Daoy (cell line): ENCODE results near the gene ADH1A. TPM values are rescaled to one million over a fixed set of nuclear protein-coding genes. Genes with fewer than 3 reads are reported as not detected.
"Not testable (repeated sequence)": the region's sequence is repeated elsewhere in the genome, so short reads cannot be mapped to it uniquely, and the experiment has no call there.

Experiments used
- DNase-seq: peaks from one replicate; pipeline ENCODE4 v3.0.0-alpha.2; 2015; ENCODE audit warnings: low read depth
- total RNA-seq: library from RNA; depleted of rRNA; stranded (reverse); fragments of >200 nt; shearing (Covaris generic); gene quantifications from 2 replicates; pipeline ENCODE4 v1.2.3, GENCODE V29; 2014; rRNA removed

Gene ADH1A
- total RNA-seq, result not detected in 2 replicates

- no peak for DNase-seq
Observed at GRCh38 chr4:99290848-99291786, at the start of gene ADH1A. TSS of gene ADH1A (minus strand) at chr4:99290985. CDS start at chr4:99290914, 71 bp downstream.

DNA sequence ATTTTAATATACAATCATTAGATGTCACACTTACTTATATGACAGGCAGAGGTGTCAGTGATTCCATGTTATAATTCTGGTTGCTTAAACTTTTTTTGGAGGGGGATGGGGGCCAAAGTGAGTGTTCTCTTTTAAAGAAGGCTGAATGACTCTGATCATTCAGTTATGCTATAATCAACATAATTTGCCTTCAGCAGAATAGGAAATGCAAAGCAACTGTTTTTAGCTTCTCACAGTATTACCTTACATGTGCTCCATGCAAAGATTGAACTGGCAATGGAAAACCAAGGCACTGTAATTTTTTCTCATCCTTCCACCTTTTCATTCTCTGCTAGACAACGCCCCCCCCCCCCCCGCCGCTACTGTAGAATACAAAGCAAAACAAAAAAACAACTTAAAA lies 48.4 kb upstream of the ADH1A start:
- DNase-seq, result no peak

- no peak for DNase-seq
Observed at GRCh38 chr4:99336553-99336952, 45.8 kb upstream of the ADH1A start.

- no peak for DNase-seq
Observed at GRCh38 chr4:99334880-99335279, 44.1 kb upstream of the ADH1A start.

DNA sequence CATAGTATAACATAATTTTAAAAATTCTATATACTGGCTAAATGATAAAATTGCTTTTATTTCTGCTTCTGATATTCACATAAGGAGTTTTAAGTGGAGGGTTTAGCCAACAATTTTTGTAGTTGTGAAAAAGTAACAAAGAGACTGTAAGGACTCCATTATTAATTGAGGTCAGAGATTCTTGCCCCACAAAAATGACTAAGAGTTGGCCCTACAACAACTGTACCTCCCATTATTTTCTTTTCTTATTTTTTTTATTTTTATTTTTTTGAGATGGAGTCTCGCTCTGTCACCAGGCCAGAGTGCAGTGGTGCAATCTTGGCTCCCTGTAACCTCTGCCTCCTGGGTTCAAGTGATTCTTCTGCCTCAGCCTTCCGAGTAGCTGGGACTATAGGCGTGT lies 39.9 kb upstream of the ADH1A start:
- DNase-seq, result no peak

GRCh38 chr4:99329876-99330275 lies 39.1 kb upstream of the ADH1A start:
- no peak for DNase-seq

- DNase-seq, result no peak
Observed at GRCh38 chr4:99324979-99325378, 34.2 kb upstream of the ADH1A start.

DNA sequence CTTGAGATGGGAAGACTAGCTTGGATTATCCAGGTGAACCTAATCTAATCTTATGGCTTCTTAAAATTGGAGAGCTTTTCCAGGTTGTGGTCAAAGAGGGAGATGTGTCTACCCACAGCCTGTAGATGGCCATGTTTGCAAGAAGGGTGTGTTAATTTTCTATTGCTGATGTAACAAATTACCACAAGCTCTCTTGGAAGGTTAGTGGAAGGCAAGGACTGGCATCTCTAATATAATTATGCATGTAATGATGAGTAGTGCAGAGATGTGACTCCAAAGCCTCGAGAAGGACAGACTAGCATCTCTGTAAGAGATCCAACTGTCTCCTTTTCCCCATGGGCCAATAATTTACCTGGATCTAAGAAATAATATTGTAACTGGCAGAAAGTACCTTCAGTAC lies 33.6 kb upstream of the ADH1A start:
- no peak for DNase-seq

DNA sequence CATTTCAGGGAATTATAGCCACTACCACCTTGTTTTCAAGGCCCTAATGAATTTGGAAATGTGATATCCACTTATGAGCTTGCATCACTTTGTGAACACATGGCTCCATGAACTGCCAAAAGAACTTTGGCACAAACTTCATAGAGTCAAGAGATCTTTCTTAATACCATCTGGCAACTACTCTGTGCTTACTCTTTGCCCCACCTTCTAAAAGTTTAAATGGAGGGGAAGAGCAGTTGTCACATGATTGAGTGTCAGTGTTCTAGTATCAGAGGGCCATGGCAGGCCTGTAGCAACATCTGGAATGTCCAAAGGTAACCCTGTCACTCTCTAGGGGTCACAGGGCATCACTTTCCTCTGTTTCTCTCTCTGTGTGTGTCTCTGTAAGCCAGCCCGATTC lies 33.0 kb upstream of the ADH1A start:
- DNase-seq, result no peak

DNA sequence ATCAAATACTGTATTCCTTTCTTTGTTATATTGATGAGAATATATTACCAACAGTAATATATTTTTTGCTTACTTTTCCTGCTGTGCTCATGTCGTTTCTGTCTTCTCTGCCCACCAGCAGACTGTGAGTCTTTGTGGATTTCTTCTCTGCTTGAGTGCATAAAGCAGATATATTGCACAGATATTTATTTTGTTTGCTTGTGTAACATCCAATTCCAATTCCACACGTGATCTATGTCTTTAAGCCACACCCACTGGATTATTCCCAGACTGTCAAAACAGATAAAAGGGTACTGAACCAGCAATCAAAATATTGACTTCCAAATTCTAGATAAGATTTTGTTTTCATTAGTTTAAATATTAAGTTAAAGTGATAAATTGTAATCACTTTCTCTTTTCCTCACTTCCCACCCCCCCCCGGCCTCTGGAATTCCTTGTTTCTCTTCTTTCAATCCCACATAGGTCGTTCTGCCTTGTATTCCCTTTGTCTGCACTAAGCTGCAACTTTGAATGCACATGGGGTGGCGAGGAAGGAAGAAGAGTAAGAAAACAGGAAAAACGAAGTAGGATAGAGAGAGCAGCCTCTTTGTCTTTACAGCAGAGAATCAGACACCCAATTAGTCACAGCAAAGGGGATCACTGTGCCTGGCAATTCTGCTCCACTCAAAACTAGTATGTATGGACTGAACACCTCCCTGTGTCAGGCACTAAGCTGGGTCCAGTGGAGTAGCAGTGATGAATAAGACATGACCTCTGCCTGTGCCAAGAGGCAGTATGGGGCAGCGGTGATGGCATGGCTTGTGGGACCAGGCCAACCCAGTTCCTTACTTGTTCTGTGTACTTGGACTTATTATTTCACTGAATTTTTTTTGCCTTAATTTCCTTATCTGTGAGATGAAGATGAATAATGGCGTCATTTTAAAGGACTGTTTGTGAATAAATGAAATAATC lies 30.7 kb upstream of the ADH1A start, which contains the start of gene ADH1B:
Gene ADH1B (minus strand): TSS at position 161 of the 951 bp plus-strand sequence. CDS start 70 bp downstream, at position 91.
- DNase-seq, result no peak

DNA sequence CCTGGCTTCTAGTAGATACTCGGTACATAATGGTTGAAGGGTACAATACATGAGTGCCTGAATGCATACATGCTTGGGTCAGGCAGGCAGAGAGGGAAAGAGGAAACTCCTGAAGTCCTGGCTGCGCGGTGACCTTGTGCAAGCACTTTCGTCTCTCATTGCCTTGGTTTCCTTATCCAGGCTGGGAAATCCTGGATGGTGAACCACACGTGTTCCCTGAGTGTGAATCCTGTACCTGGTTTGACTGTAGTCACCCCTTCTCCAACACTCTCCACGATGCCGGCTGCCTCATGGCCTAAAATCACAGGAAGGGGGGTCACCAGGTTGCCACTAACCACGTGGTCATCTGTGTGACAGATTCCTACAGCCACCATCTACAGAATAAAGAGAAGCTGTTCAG lies 27.0 kb upstream of the ADH1A start:
- not testable (repeated sequence) for DNase-seq

GRCh38 chr4:99317354-99317753 lies 26.6 kb upstream of the ADH1A start:
- DNase-seq, result no peak

- no peak for DNase-seq
Observed at GRCh38 chr4:99315839-99316238, 25.1 kb upstream of the ADH1A start.

GRCh38 chr4:99314211-99314610 lies 23.4 kb upstream of the ADH1A start:
- no peak for DNase-seq

DNA sequence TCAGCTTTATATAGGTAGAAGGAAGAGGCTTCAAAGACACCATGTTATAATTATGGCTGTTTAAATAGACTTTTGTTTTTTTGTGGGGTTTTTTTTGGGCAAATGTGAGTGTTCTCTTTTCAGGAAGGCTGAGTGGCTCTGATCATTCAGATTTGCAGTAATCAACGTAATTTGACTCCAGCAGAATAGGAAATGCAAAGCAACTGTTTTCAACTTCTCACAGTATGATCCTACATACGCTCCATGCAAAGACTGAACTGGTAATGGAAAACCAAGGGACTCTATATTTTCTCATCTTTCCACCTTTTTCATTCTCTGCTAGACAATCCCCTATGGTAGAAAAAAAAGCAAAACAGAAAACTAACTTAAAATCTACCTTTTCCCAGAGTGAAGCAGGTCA lies 19.6 kb upstream of the ADH1A start:
- no peak for DNase-seq

GRCh38 chr4:99305638-99306400 lies 15.0 kb upstream of the ADH1A start:
- no peak for DNase-seq

- no peak for DNase-seq
Observed at GRCh38 chr4:99301376-99302164, 10.8 kb upstream of the ADH1A start.

DNA sequence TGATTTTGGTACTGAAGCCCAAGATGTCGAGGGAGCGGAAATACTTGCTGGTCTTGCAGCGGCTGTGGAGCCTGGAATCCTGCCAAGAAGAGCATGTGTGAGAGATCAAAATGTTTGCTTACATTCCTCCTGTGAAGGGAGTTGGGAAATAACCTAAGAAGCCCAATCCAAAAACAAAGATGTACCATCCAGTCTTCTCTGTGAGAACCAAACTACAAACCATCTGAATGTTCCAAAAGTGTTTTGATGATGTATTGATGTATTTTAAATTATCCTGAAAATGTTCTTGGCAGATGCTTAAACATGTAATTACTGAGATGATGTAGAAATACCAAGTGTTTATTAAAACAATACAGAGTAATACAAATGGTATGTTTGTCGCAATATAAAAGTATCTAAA lies 10.1 kb upstream of the ADH1A start:
- DNase-seq, result peak; percentile 5

DNA sequence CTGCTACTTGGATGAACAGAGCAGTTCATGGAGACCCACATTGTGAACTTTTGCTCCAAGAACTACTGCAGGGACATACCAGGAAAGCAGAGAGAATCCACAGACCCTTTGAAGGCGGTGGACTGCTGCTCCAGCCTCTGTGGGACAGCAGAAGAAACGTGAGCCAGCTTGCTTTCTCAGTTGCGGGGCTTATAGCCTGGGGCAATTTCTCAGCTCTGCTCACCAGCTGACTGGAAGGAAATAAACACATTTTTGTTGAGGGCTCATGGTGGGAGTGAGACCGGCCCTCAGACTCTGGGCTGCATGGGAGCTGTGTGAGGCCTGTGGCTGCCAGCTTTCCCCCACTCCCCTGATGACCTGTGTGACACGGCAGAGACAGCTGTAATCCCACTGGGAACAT lies 2.6 kb upstream of the ADH1A start:
- no peak for DNase-seq

DNA sequence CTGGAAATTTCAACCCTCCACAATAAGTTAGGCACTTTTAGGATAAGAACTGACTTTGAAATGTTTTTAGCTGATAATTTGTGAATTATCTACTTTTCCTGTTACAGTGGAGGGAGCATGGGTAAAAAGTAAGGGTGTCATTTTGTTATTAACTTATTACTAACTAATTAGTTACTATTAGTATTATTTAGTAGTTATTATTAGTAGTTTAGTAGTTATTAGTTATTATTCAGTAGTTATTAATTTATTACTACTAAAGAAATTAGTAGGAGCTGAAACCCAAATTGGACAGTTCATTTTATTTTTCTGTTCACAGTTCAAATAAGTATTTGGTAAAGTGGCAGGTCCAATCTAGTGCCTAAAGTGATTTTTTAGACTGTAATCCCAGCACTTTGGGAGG lies 5.4 kb downstream of the ADH1A start:
- DNase-seq, result no peak

- DNase-seq, result no peak
Observed at GRCh38 chr4:99282731-99283130, 8.1 kb downstream of the ADH1A start.
